Aorta (tissue), 5 donors: Measurements from ENCODE around the gene ADAMTS4. TPM values are rescaled to one million over a fixed set of nuclear protein-coding genes. Genes with fewer than 3 reads are reported as not detected.

Experiments used
- ATAC-seq: fragments of 200-7000 bp; cut with Tn5 transposase; one replicate; pipeline ENCODE4 v1.9.1; 2022; ENCODE audit warnings: moderate library complexity; ENCODE audit not compliant: low FRiP score
- DNase-seq, 2 donors: peaks; one replicate each; pipeline ENCODE4 v3.0.0-alpha.2; 2020
- H3K27ac ChIP-seq, 2 donors: one replicate each; pipeline ENCODE4 v1.5.1; 2013; ENCODE audit warnings: low read length in 2 of 2, mild to moderate bottlenecking in 2 of 2, moderate library complexity in 2 of 2, control low read depth in 1 of 2, inconsistent platforms in 1 of 2, low read depth in 1 of 2
- H3K27me3 ChIP-seq, 2 donors: one replicate each; pipeline ENCODE4 v1.6.1; 2013; ENCODE audit warnings: control low read depth in 1 of 2, low read length in 1 of 2, mild to moderate bottlenecking in 1 of 2, moderate library complexity in 1 of 2; ENCODE audit not compliant: insufficient read depth in 2 of 2, control insufficient read depth in 1 of 2
- H3K36me3 ChIP-seq, 2 donors: one replicate each; pipeline ENCODE4 v1.6.1; 2013; ENCODE audit warnings: control low read depth in 1 of 2, low read length in 1 of 2, mild to moderate bottlenecking in 1 of 2; ENCODE audit not compliant: insufficient read depth in 2 of 2, control insufficient read depth in 1 of 2
- H3K4me1 ChIP-seq, 2 donors: one replicate each; pipeline ENCODE4 v1.6.1; 2013; ENCODE audit warnings: low read length in 2 of 2, control low read depth in 1 of 2, mild to moderate bottlenecking in 1 of 2, moderate library complexity in 1 of 2; ENCODE audit not compliant: insufficient read depth in 2 of 2, control insufficient read depth in 1 of 2
- H3K4me3 ChIP-seq, 2 donors: one replicate each; pipeline ENCODE4 v1.5.1; 2013; ENCODE audit warnings: low read length in 2 of 2, control low read depth in 1 of 2, mild to moderate bottlenecking in 1 of 2
- H3K9me3 ChIP-seq: one replicate; pipeline ENCODE4 v1.6.1; 2013; ENCODE audit warnings: mild to moderate bottlenecking, low read length; ENCODE audit not compliant: control insufficient read depth
- WGBS, 2 donors: extraction: QIAGEN DNeasy Blood & Tissue Kit; methylation state at CpG; one replicate each; pipeline ENCODE4 v1.1.7; 2013; 5-methylcytosine and 5-hydroxymethylcytosine counted together
- intact Hi-C, 2 donors: fragments of 100-400 bp; cut with DNase I; formaldehyde crosslinking; loops; one replicate each; pipeline versions ENCODE4 v1.14.2 to v1.15.0; 2022
- polyA plus RNA-seq, 2 donors: library from polyadenylated mRNA; stranded (reverse); fragments of 200-250 nt; gene quantifications; one replicate each; pipeline ENCODE4 v1.2.3, GENCODE V29; 2013
- total RNA-seq, 2 donors: library from RNA; stranded (reverse); fragmentation: NEBNext Ultra II Directional; extraction: Animal tissue kit (Norgen Biotek cat#: 25700); gene quantifications; one replicate each; pipeline ENCODE4 v1.2.1, GENCODE V29; 2021
- donor health status: healthy with polysubstance abuse.
- donor health status: Bipolar disorder and iron deficiency.
- donor health status: DM: no; HTN: no; CAD: no.
- donor health status: DM: no; HTN: no; CAD: no.
- donor health status: DM: yes; HTN: yes; CAD: no.

ADAMTS4 gene
- total and polyA plus RNA-seq, 4 donors: 1.4 to 207 (median 42.8) TPM

- Histone ChIP-seq H3K9me3 (no peaks in the 10 kb centered on the region), H3K27ac (peak overlapping the region in 1 of 2 donors; percentile 96), H3K36me3 (no peaks in the 10 kb centered on the region), H3K4me3 (no peak overlapping the region), H3K4me1 (peaks cover 0 to 4% of the 10 kb centered on the region in 2 donors), H3K27me3 (no peaks in the 10 kb centered on the region)
- ATAC-seq (no peak), DNase-seq (peak; percentile 47 to 59)
- 84 to 86% methylated on average over 5 of the region's 5 CpGs for WGBS, 2 donors
- intact Hi-C loops: no loop called here
Measured at GRCh38 chr1:161200421-161200991, 1.7 kb upstream of the ADAMTS4 start.

- no peaks in the 10 kb centered on the region for H3K27me3 ChIP-seq
- WGBS, 2 donors: 70 to 72% methylated on average over 5 of the region's 5 CpGs
- intact Hi-C loops: no loop called here
- no peak for ATAC-seq
- no peak overlapping the region for H3K27ac ChIP-seq
- no peaks in the 10 kb centered on the region for H3K36me3 ChIP-seq
- peak; percentile 24 to 76 for DNase-seq
- H3K4me1 ChIP-seq: peaks cover 0 to 4% of the 10 kb centered on the region in 2 donors
- no peak overlapping the region for H3K4me3 ChIP-seq
- no peaks in the 10 kb centered on the region for H3K9me3 ChIP-seq
Measured at GRCh38 chr1:161199506-161200139, 769 bp upstream of the ADAMTS4 start.

- Histone ChIP-seq H3K27ac (no peak overlapping the region), H3K27me3 (no peaks in the 10 kb centered on the region), H3K4me1 (peaks cover 0 to 2% of the 10 kb centered on the region in 2 donors), H3K36me3 (no peaks in the 10 kb centered on the region), H3K9me3 (no peaks in the 10 kb centered on the region), H3K4me3 (no peak overlapping the region)
- 20 to 34% methylated on average over 20 of the region's 20 CpGs for WGBS, 2 donors
- intact Hi-C loops: no loop called here
- DNase-seq (peak; percentile 55 to 81), ATAC-seq (no peak)
Measured at GRCh38 chr1:161198194-161198896, 509 bp downstream of the ADAMTS4 start.

- Histone ChIP-seq H3K4me3 (no peak overlapping the region), H3K36me3 (no peaks in the 10 kb centered on the region), H3K9me3 (no peaks in the 10 kb centered on the region), H3K27ac (no peak overlapping the region), H3K4me1 (no peaks in the 10 kb centered on the region), H3K27me3 (no peaks in the 10 kb centered on the region)
- ATAC-seq: no peak
- WGBS, 2 donors: 83 to 85% methylated on average over 11 of the region's 11 CpGs
- DNase-seq: peak; percentile 25 to 51
- intact Hi-C loops: no loop called here
Measured at GRCh38 chr1:161197560-161198193, 1.2 kb downstream of the ADAMTS4 start.

- Histone ChIP-seq H3K27me3 (no peaks in the 10 kb centered on the region), H3K36me3 (no peaks in the 10 kb centered on the region), H3K9me3 (no peaks in the 10 kb centered on the region), H3K27ac (no peak overlapping the region), H3K4me1 (no peaks in the 10 kb centered on the region), H3K4me3 (no peak overlapping the region)
- peak; percentile 23 for ATAC-seq
- DNase-seq: peak; percentile 72 to 77
- 74 to 78% methylated on average over 27 of the region's 27 CpGs for WGBS, 2 donors
- intact Hi-C loops: no loop called here
Measured at GRCh38 chr1:161196521-161197451, 2.1 kb downstream of the ADAMTS4 start.

- Histone ChIP-seq H3K27ac (no peak overlapping the region), H3K4me3 (no peak overlapping the region)
Measured at GRCh38 chr1:161196111-161196510, 2.7 kb downstream of the ADAMTS4 start.

GRCh38 chr1:161195171-161195570 lies 3.7 kb downstream of the ADAMTS4 start:
- Histone ChIP-seq H3K9me3 (no peaks in the 10 kb centered on the region), H3K4me3 (no peak overlapping the region), H3K4me1 (no peaks in the 10 kb centered on the region), H3K36me3 (no peaks in the 10 kb centered on the region), H3K27ac (no peak overlapping the region), H3K27me3 (no peaks in the 10 kb centered on the region)
- ATAC-seq (no peak), DNase-seq (peak in 1 of 2 donors; percentile 58)
- intact Hi-C loops: no loop called here
- 84 to 85% methylated on average over 4 of the region's 4 CpGs for WGBS, 2 donors

More at GRCh38 chr1:161196111-161196510, 2.7 kb downstream of the ADAMTS4 start:
- DNase-seq (peak in 1 of 2 donors; percentile 44), ATAC-seq (no peak)
- intact Hi-C loops: no loop called here
- Histone ChIP-seq H3K9me3 (no peaks in the 10 kb centered on the region), H3K36me3 (no peaks in the 10 kb centered on the region), H3K27me3 (no peaks in the 10 kb centered on the region), H3K4me1 (no peaks in the 10 kb centered on the region)
- WGBS, 2 donors: 94 to 96% methylated on average over 7 of the region's 7 CpGs
